ENCODE data around the gene ETHE1.

Gene ETHE1

GRCh38 chr19:43474487-43474886, 52.5 kb downstream of the ETHE1 start:
- no peak for TF ChIP-seq CTCF (IDR thresholded peaks at IDR 0.05)
- no peak overlapping the region for H3K4me3 ChIP-seq
- peak overlapping the region; percentile 65 to 86 for H3K27ac ChIP-seq
- DNase-seq (ENCODE audit: low spot score), result no peak

- no peak overlapping the region for H3K27ac ChIP-seq
- H3K4me3 ChIP-seq, result no peak overlapping the region
- no peak for DNase-seq (ENCODE audit: low spot score)
- no peak for TF ChIP-seq CTCF (IDR thresholded peaks at IDR 0.05)
Measured at GRCh38 chr19:43471091-43471490, 55.9 kb downstream of the ETHE1 start.

- no peak for DNase-seq (ENCODE audit: low spot score)
Measured at GRCh38 chr19:43470288-43470687, 56.7 kb downstream of the ETHE1 start.

GRCh38 chr19:43469160-43469480, 57.9 kb downstream of the ETHE1 start:
- no peak for TF ChIP-seq CTCF (IDR thresholded peaks at IDR 0.05)
- no peak for DNase-seq (ENCODE audit: low spot score)
- Histone ChIP-seq H3K4me3 (no peak overlapping the region), H3K27ac (no peak overlapping the region)

More at GRCh38 chr19:43470288-43470687, 56.7 kb downstream of the ETHE1 start:
- Histone ChIP-seq H3K27ac (no peak overlapping the region), H3K4me3 (no peak overlapping the region)
- no peak for TF ChIP-seq CTCF (IDR thresholded peaks at IDR 0.05)

- no peak for TF ChIP-seq CTCF (IDR thresholded peaks at IDR 0.05)
- Histone ChIP-seq H3K4me3 (no peak overlapping the region), H3K27ac (no peak overlapping the region)
- no peak for DNase-seq (ENCODE audit: low spot score)
Measured at GRCh38 chr19:43468354-43469159, 58.4 kb downstream of the ETHE1 start.

- no peak for DNase-seq (ENCODE audit: low spot score)
Measured at GRCh38 chr19:43467730-43468129, 59.3 kb downstream of the ETHE1 start.

More at GRCh38 chr19:43467730-43468129, 59.3 kb downstream of the ETHE1 start:
- no peak for TF ChIP-seq CTCF (IDR thresholded peaks at IDR 0.05)
- H3K27ac ChIP-seq, result no peak overlapping the region
- no peak overlapping the region for H3K4me3 ChIP-seq
